Neuronal stem cell (in vitro differentiated cells): ENCODE data around the gene MACROD1.

ENCODE experiments used
- DNase-seq: peaks from one replicate; pipeline ENCODE4 v3.0.0-alpha.2; 2013; ENCODE audit warnings: low spot score
- H2AFZ ChIP-seq: one replicate; pipeline ENCODE4 v1.6.1; 2013; ENCODE audit warnings: mild to moderate bottlenecking, low read length, inconsistent platforms
- H2AK5ac ChIP-seq: 2 replicates; pipeline ENCODE4 v1.6.1; 2013; ENCODE audit warnings: low read depth, mild to moderate bottlenecking, inconsistent platforms, low read length, moderate library complexity, mixed read lengths
- H2BK120ac ChIP-seq: 2 replicates; pipeline ENCODE4 v1.6.1; 2013; ENCODE audit warnings: low read depth, mild to moderate bottlenecking, inconsistent platforms, low read length, moderate library complexity, mixed read lengths
- H2BK12ac ChIP-seq: one replicate; pipeline ENCODE4 v1.6.1; 2013; ENCODE audit warnings: low read length, inconsistent platforms
- H2BK15ac ChIP-seq: 2 replicates; pipeline ENCODE4 v1.6.1; 2013; ENCODE audit warnings: mild to moderate bottlenecking, low read length, inconsistent platforms, mixed read lengths
- H2BK5ac ChIP-seq: one replicate; pipeline ENCODE4 v1.6.1; 2013; ENCODE audit warnings: inconsistent platforms, mild to moderate bottlenecking, low read length, moderate library complexity
- H3K14ac ChIP-seq: one replicate; pipeline ENCODE4 v1.6.1; 2013; ENCODE audit warnings: low read length, inconsistent platforms
- H3K18ac ChIP-seq: 2 replicates; pipeline ENCODE4 v1.6.1; 2013; ENCODE audit warnings: low read length, inconsistent platforms
- H3K23ac ChIP-seq: 2 replicates; pipeline ENCODE4 v1.6.1; 2013; ENCODE audit warnings: low read depth, mild to moderate bottlenecking, mixed read lengths, low read length, inconsistent platforms; ENCODE audit not compliant: poor library complexity
- H3K27ac ChIP-seq: replicated peaks from 3 replicates; pipeline ENCODE4 v1.5.1; 2013; ENCODE audit warnings: low read length, inconsistent platforms
- H3K27me3 ChIP-seq, 3 experiments: 2 replicates each; pipeline ENCODE4 v1.6.1; 2013; ENCODE audit warnings: low read length in 3 of 3, mild to moderate bottlenecking in 2 of 3, inconsistent platforms in 1 of 3, low read depth in 1 of 3, mixed read lengths in 1 of 3, moderate library complexity in 1 of 3; ENCODE audit not compliant: control insufficient read depth in 3 of 3, insufficient read depth in 3 of 3
- H3K36me3 ChIP-seq, 2 donors: replicated peaks in 1 of 2; 2 replicates each; pipeline ENCODE4 v1.6.1; 2013; ENCODE audit warnings: low read length in 2 of 2; ENCODE audit not compliant: control insufficient read depth in 2 of 2, insufficient read depth in 2 of 2
- H3K4ac ChIP-seq: 2 replicates; pipeline ENCODE4 v1.6.1; 2013; ENCODE audit warnings: inconsistent platforms, mild to moderate bottlenecking, low read length, moderate library complexity
- H3K4me1 ChIP-seq, 2 donors: 1 replicate in 1 of 2; 2 replicates in 1 of 2; pipeline ENCODE4 v1.6.1; 2013; ENCODE audit warnings: low read length in 2 of 2, low read depth in 1 of 2; ENCODE audit not compliant: control insufficient read depth in 2 of 2, insufficient read depth in 1 of 2
- H3K4me2 ChIP-seq: one replicate; pipeline ENCODE4 v1.6.1; 2013; ENCODE audit warnings: mild to moderate bottlenecking, low read length, inconsistent platforms; ENCODE audit not compliant: insufficient read depth, poor library complexity, severe bottlenecking
- H3K4me3 ChIP-seq, 2 donors: 2 replicates each; pipeline ENCODE4 v1.5.1; 2013; ENCODE audit warnings: low read length in 2 of 2, mild to moderate bottlenecking in 2 of 2, inconsistent platforms in 1 of 2, moderate library complexity in 1 of 2
- H3K79me1 ChIP-seq: one replicate; pipeline ENCODE4 v1.6.1; 2013; ENCODE audit warnings: low read depth, mild to moderate bottlenecking, inconsistent platforms, low read length, moderate library complexity
- H3K9ac ChIP-seq: one replicate; pipeline ENCODE4 v1.6.1; 2013; ENCODE audit warnings: mild to moderate bottlenecking, low read depth, low read length, inconsistent platforms; ENCODE audit not compliant: poor library complexity
- H3K9me3 ChIP-seq, 2 donors: replicated peaks in 1 of 2; 2 replicates each; pipeline versions ENCODE3 to v1.6.1; 2013; ENCODE audit warnings: low read length in 2 of 2, mild to moderate bottlenecking in 2 of 2, inconsistent platforms in 1 of 2, low read depth in 1 of 2, mixed read lengths in 1 of 2, moderate library complexity in 1 of 2; ENCODE audit not compliant: control insufficient read depth in 2 of 2, insufficient read depth in 1 of 2
- H4K8ac ChIP-seq: one replicate; pipeline ENCODE4 v1.6.1; 2013; ENCODE audit warnings: low read depth, mild to moderate bottlenecking, inconsistent platforms, low read length, moderate library complexity
- H4K91ac ChIP-seq: one replicate; pipeline ENCODE4 v1.6.1; 2013; ENCODE audit warnings: low read length, low read depth, mild to moderate bottlenecking, inconsistent platforms; ENCODE audit not compliant: poor library complexity
- WGBS, 2 donors: extraction: QIAGEN DNeasy Blood & Tissue Kit; methylation state at CpG; one replicate each; pipeline ENCODE4 v1.1.7; 2013; ENCODE audit warnings: missing lambda C conversion rate in 2 of 2, mixed read lengths in 1 of 2; ENCODE audit not compliant: insufficient read length in 2 of 2, insufficient replicate concordance in 1 of 2; ENCODE audit errors: extremely low coverage in 2 of 2; 5-methylcytosine and 5-hydroxymethylcytosine counted together

MACROD1 gene

GRCh38 chr11:64207256-64208085, 41.6 kb upstream of the MACROD1 start:
- Histone ChIP-seq H2BK15ac (no peak overlapping the region), H4K8ac (no peak overlapping the region), H3K9ac (no peak overlapping the region), H3K9me3 (peaks cover 0 to 3% of the 10 kb centered on the region in 2 donors), H3K14ac (no peak overlapping the region), H2AK5ac (peak overlapping the region; percentile 26), H3K36me3 (peaks cover 43 to 46% of the 10 kb centered on the region in 2 donors), H4K91ac (no peak overlapping the region), H3K4me1 (peaks cover 6 to 11% of the 10 kb centered on the region in 2 donors), H2BK5ac (no peak overlapping the region), H2AFZ (peak overlapping the region; percentile 31), H2BK120ac (no peak overlapping the region), H3K4ac (no peak overlapping the region), H3K27ac (no peak overlapping the region), H3K18ac (peak overlapping the region; percentile 38), H3K27me3 (no peaks in the 10 kb centered on the region), H3K79me1 (peaks cover 2% of the 10 kb centered on the region), H2BK12ac (peak overlapping the region; percentile 22), H3K4me2 (no peak overlapping the region), H3K23ac (peak overlapping the region; percentile 85), H3K4me3 (no peak overlapping the region)
- DNase-seq, result no peak
- no CpG with 5 or more reads among the region's 30 CpGs for WGBS, 2 donors

GRCh38 chr11:64206457-64207255, 40.7 kb upstream of the MACROD1 start, which contains the start of gene FERMT3:
TSS of gene FERMT3 (plus strand) at chr11:64206721. CDS start at chr11:64207365, 644 bp downstream.
- peak within 1 kb of the TSS; percentile 22 for H2BK12ac ChIP-seq
- H3K27ac ChIP-seq, result peak within 1 kb of the TSS; percentile 26
- peak within 1 kb of the TSS; percentile 31 for H2AFZ ChIP-seq
- no peak within 1 kb of the TSS for H3K4me3 ChIP-seq
- H3K79me1 ChIP-seq, result peaks cover 2% of the 10 kb centered on the region
- no peak for DNase-seq
- H2AK5ac ChIP-seq, result no peak within 1 kb of the TSS
- peaks cover 6 to 11% of the 10 kb centered on the region in 2 donors for H3K4me1 ChIP-seq
- no peak within 1 kb of the TSS for H2BK120ac ChIP-seq
- H3K4me2 ChIP-seq, result no peak within 1 kb of the TSS
- H3K4ac ChIP-seq, result no peak within 1 kb of the TSS
- peak within 1 kb of the TSS; percentile 80 for H2BK5ac ChIP-seq
- H3K9ac ChIP-seq, result no peak within 1 kb of the TSS
- WGBS, 2 donors, result no CpG with 5 or more reads among the region's 27 CpGs
- H3K23ac ChIP-seq, result peak within 1 kb of the TSS; percentile 85
- peaks cover 44 to 54% of the 10 kb centered on the region in 2 donors for H3K36me3 ChIP-seq
- no peaks in the 10 kb centered on the region for H3K27me3 ChIP-seq
- no peak within 1 kb of the TSS for H4K8ac ChIP-seq
- H3K14ac ChIP-seq, result no peak within 1 kb of the TSS
- H2BK15ac ChIP-seq, result no peak within 1 kb of the TSS
- H3K18ac ChIP-seq, result peak within 1 kb of the TSS; percentile 38
- H4K91ac ChIP-seq, result no peak within 1 kb of the TSS
- H3K9me3 ChIP-seq, result peaks cover 0 to 3% of the 10 kb centered on the region in 2 donors

GRCh38 chr11:64204464-64204989, 38.6 kb upstream of the MACROD1 start:
- Histone ChIP-seq H2BK5ac (no peak overlapping the region), H3K27ac (no peak overlapping the region), H3K27me3 (no peaks in the 10 kb centered on the region), H3K4me3 (no peak overlapping the region), H3K23ac (no peak overlapping the region), H3K36me3 (peaks cover 60 to 76% of the 10 kb centered on the region in 2 donors), H4K8ac (no peak overlapping the region), H4K91ac (no peak overlapping the region), H2AFZ (no peak overlapping the region), H3K4ac (no peak overlapping the region), H3K4me1 (peaks cover 6 to 11% of the 10 kb centered on the region in 2 donors), H3K4me2 (no peak overlapping the region), H2BK120ac (no peak overlapping the region), H2BK15ac (no peak overlapping the region), H3K9ac (no peak overlapping the region), H3K14ac (no peak overlapping the region), H2AK5ac (no peak overlapping the region), H2BK12ac (no peak overlapping the region), H3K9me3 (peaks cover 0 to 3% of the 10 kb centered on the region in 2 donors), H3K18ac (no peak overlapping the region), H3K79me1 (peaks cover 2% of the 10 kb centered on the region)
- WGBS, 2 donors, result no CpG with 5 or more reads among the region's 7 CpGs
- peak; percentile 48 for DNase-seq
